Cardiac muscle cell (in vitro differentiated cells and primary cell): ENCODE data around the gene MSTN. TPM values are rescaled to one million over a fixed set of nuclear protein-coding genes. Genes with fewer than 3 reads are reported as not detected.

Source experiments
- DNase-seq, 2 donors: peaks; one replicate each; pipeline versions ENCODE4 v3.0.0 to v3.0.0-alpha.2; 2010 to 2017; ENCODE audit warnings: low read depth in 1 of 2, low spot score in 1 of 2
- H3K27ac ChIP-seq: fragments of 200-600 bp; sonication (generic); 2 replicates; pipeline ENCODE4 v1.5.1; 2016
- H3K27me3 ChIP-seq: fragments of 200-600 bp; sonication (generic); 2 replicates; pipeline ENCODE4 v1.6.0; 2016; ENCODE audit warnings: control low read depth
- H3K36me3 ChIP-seq: fragments of 200-600 bp; sonication (generic); 2 replicates; pipeline ENCODE4 v1.5.1; 2016; ENCODE audit warnings: control low read depth
- H3K4me1 ChIP-seq: fragments of 200-600 bp; sonication (generic); 2 replicates; pipeline ENCODE4 v1.8.1; 2017; ENCODE audit warnings: low read depth, mild to moderate bottlenecking, mixed run types
- H3K4me3 ChIP-seq: fragments of 200-600 bp; sonication (generic); 2 replicates; pipeline ENCODE4 v1.5.1; 2016; ENCODE audit warnings: mild to moderate bottlenecking
- H3K9me3 ChIP-seq: fragments of 200-600 bp; sonication (generic); 2 replicates; pipeline ENCODE4 v1.5.1; 2017; ENCODE audit warnings: low read depth, mild to moderate bottlenecking, control low read depth
- polyA plus RNA-seq: library from polyadenylated mRNA; unstranded; fragments of >200 nt; fragmentation: Nextera tagmentation; extraction: Ambion mirVana; gene quantifications from 2 replicates; pipeline ENCODE4 v1.2.1, GENCODE V29; 2016
- total RNA-seq: library from RNA; depleted of rRNA; stranded (reverse); fragments of >200 nt; gene quantifications from 2 replicates; pipeline ENCODE4 v1.2.3, GENCODE V29; 2016
- TF ChIP-seq, protein P1 (sequence below): IDR thresholded peaks from 2 replicates; pipeline ENCODE4 v1.5.1; 2012; ENCODE audit warnings: low read depth, mild to moderate bottlenecking, low read length

The MSTN gene
- total RNA-seq, result 0.27 and 0.28 TPM in 2 replicates
- polyA plus RNA-seq, result 0.21 TPM in 1 of 2 replicates, not detected in the other

DNA sequence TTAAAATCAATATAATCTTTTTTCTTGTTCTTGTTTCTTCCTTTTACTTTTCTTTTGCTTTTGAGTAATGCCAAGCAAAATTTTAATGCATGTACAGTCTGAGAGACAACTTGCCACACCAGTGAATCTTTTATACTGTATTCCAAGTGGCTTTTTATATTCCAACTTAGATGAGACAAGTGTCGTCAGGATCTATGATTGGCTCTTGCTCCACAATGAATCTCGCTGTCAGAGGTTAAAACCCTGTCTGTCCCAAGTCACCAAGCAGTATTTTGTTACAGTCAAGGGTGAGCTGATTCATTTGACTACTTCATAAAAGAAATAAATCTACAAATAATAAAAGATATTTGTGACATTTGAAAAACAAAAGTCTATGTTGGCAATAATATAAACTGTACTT, at the start of gene MSTN:
Gene MSTN, minus strand, starts transcription at position 129 of the 400 bp plus-strand sequence. CDS start 133 bp downstream, outside the sequence.
- TF ChIP-seq, protein P1, sequence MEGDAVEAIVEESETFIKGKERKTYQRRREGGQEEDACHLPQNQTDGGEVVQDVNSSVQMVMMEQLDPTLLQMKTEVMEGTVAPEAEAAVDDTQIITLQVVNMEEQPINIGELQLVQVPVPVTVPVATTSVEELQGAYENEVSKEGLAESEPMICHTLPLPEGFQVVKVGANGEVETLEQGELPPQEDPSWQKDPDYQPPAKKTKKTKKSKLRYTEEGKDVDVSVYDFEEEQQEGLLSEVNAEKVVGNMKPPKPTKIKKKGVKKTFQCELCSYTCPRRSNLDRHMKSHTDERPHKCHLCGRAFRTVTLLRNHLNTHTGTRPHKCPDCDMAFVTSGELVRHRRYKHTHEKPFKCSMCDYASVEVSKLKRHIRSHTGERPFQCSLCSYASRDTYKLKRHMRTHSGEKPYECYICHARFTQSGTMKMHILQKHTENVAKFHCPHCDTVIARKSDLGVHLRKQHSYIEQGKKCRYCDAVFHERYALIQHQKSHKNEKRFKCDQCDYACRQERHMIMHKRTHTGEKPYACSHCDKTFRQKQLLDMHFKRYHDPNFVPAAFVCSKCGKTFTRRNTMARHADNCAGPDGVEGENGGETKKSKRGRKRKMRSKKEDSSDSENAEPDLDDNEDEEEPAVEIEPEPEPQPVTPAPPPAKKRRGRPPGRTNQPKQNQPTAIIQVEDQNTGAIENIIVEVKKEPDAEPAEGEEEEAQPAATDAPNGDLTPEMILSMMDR, result no peak
- H3K27ac ChIP-seq, result no peak within 1 kb of the TSS
- DNase-seq, result no peak
- H3K27me3 ChIP-seq, result no peaks in the 10 kb centered on the region
- no peaks in the 10 kb centered on the region for H3K36me3 ChIP-seq
- H3K4me3 ChIP-seq, result no peak within 1 kb of the TSS
- H3K4me1 ChIP-seq, result no peaks in the 10 kb centered on the region
- H3K9me3 ChIP-seq, result no peaks in the 10 kb centered on the region

DNA sequence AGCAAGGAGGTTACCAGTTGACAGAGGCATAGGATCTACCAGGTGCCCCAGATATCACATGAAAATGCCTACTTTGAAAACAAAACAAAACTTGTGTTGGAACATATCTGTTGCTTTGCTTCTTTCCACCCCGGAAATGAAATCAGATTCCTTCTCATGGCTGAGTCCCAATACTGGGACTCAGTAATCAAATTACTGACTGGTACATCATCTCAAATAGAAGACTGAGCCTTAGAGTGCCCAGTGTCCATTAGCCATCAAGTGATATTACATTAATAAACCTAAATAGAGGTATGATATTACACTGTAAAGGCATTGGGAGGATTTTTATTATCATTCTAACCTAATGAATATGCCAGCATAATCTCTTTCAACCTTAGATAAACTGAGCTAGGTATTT, 48.6 kb upstream of the MSTN start:
- no peaks in the 10 kb centered on the region for H3K9me3 ChIP-seq
- H3K4me3 ChIP-seq, result no peak overlapping the region
- no peak overlapping the region for H3K27ac ChIP-seq
- DNase-seq, result no peak
- H3K27me3 ChIP-seq, result no peaks in the 10 kb centered on the region
- no peaks in the 10 kb centered on the region for H3K36me3 ChIP-seq
- H3K4me1 ChIP-seq, result no peaks in the 10 kb centered on the region
- TF ChIP-seq, protein P1, result no peak

DNA sequence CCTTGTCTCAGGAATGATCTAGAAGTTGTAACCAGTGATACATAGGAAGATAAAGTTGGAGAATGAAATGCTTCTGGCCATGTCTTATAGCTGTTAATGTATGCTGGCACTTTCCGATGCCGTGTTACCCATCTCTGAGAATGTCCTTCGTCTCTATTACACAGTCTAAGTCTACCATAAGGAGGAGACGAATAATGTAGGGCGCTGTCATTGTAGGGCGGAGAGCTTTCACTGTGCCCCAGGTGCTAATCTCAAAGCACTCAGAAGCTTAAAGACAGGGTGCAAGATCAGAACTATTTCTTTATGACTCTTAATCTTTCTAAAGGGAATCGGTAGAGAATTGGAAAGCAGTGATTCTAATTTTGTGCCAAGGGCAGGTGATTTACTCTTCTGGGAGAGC, 48.2 kb upstream of the MSTN start:
- Histone ChIP-seq H3K4me3 (no peak overlapping the region), H3K36me3 (no peaks in the 10 kb centered on the region), H3K9me3 (no peaks in the 10 kb centered on the region), H3K27ac (no peak overlapping the region), H3K4me1 (no peaks in the 10 kb centered on the region), H3K27me3 (no peaks in the 10 kb centered on the region)
- DNase-seq, result no peak
- TF ChIP-seq, protein P1, result no peak

DNA sequence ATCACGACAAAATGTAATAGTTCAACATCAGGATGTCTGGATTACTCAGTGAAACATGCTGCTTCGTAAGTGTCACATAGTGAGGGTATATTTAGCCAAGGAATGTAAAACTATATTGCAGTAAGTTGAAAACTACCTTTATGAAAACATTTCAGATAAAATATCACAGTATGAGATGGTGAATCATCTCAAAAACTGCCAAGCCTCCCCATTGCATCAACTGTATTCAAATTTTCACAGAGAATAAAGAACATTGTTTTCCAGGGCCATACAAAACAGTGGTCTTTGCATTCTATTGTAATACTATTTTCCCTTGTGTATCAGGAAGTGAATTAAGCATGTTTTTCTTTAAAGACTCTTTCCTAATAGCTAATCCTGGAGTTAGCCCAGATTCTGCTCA, 47.6 kb upstream of the MSTN start:
- TF ChIP-seq, protein P1, result no peak
- DNase-seq, result peak in 1 of 2 donors; percentile 35
- H3K27ac ChIP-seq, result no peak overlapping the region

DNA sequence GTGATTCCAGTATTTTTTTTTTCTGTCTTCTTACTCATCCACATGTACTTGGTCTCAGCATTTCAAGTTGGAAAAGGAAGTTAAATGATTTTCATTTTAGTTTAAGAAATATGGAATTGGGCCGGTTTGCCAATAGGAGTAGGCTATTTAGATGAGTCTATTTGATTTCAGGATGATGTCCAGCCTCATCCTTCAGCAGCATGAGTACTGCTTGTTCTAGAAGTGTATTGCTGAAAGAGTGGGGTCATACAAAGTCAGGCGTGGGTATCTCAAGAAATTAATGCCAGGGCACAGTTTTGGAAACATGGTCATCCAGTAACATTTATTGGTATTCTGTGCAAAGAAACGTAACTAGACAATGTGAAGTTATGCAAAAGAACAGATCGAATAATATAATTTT, 44.9 kb upstream of the MSTN start:
- TF ChIP-seq, protein P1, result no peak
- DNase-seq, result no peak
- Histone ChIP-seq H3K36me3 (no peaks in the 10 kb centered on the region), H3K27me3 (no peaks in the 10 kb centered on the region), H3K9me3 (no peaks in the 10 kb centered on the region), H3K4me3 (no peak overlapping the region), H3K4me1 (no peaks in the 10 kb centered on the region), H3K27ac (no peak overlapping the region)

More for the DNA sequence above, 47.6 kb upstream of the MSTN start:
- no peaks in the 10 kb centered on the region for H3K27me3 ChIP-seq
- no peaks in the 10 kb centered on the region for H3K9me3 ChIP-seq
- no peaks in the 10 kb centered on the region for H3K36me3 ChIP-seq
- H3K4me3 ChIP-seq, result no peak overlapping the region
- H3K4me1 ChIP-seq, result no peaks in the 10 kb centered on the region

DNA sequence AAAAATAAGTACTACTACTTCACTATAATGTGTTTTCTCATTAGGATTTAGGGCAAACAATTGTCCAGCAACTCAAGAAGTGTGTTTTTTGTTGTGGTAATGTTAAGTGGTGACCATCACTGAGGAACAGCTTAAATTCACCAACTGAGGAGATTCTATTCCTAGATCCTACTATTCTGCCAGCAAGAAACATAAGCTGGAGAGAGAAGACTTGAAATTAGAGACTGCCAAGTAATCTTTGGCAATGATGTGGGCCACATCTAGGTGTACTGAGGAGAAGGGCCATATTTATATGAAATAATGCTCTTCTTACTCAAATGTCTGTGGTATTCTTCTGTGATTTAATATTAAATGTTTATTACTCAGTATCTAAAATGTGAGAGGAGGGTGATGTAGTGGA, 44.3 kb upstream of the MSTN start:
- TF ChIP-seq, protein P1, result no peak
- Histone ChIP-seq H3K4me3 (no peak overlapping the region), H3K36me3 (no peaks in the 10 kb centered on the region), H3K4me1 (no peaks in the 10 kb centered on the region), H3K27me3 (no peaks in the 10 kb centered on the region), H3K9me3 (no peaks in the 10 kb centered on the region), H3K27ac (no peak overlapping the region)
- no peak for DNase-seq
